IMR-90 (cell line): ENCODE measurements around the gene EPS15. TPM values are rescaled to one million over a fixed set of nuclear protein-coding genes. Genes with fewer than 3 reads are reported as not detected.
A peak's percentile ranks its signal among the peaks of the same experiment; 100 is the strongest.

ENCODE experiments used
- ATAC-seq: fragments of 200-7000 bp; cut with Tn5 transposase; 2 replicates; pipeline ENCODE4 v1.9.1; 2020; ENCODE audit warnings: low read depth, mild to moderate bottlenecking, moderate library complexity
- BruUV-seq: library from RNA; stranded (reverse); fragments of 400-500 nt; replicated peaks from 2 replicates; lab custom pipeline; 2021; lab: Mats Ljungman, UMichigan
- CTCF ChIA-PET: fragments of 300-600 bp; formaldehyde crosslinking; extraction: SDS; loops from one replicate; lab custom pipeline; 2021; ENCODE audit warnings: antibody characterized with exemption; lab: Yijun Ruan, JAX
- POLR2A ChIA-PET: fragments of 300-600 bp; sonication (Branson Sonifier 250); formaldehyde crosslinking; loops from one replicate; lab custom pipeline; 2022; ENCODE audit warnings: antibody characterized with exemption; ENCODE audit not compliant: unreplicated experiment; lab: Charles Lee
- DNase-seq: peaks from one replicate; pipeline ENCODE4 v3.0.0; 2013
- H2AFZ ChIP-seq: replicated peaks from 2 replicates; pipeline ENCODE3; 2013; ENCODE audit warnings: low read length, mild to moderate bottlenecking; ENCODE audit not compliant: poor library complexity
- H2AK5ac ChIP-seq: 2 replicates; pipeline ENCODE4 v1.6.1; 2013; ENCODE audit warnings: low read depth, low read length, inconsistent platforms
- H2AK9ac ChIP-seq: replicated peaks from 2 replicates; pipeline ENCODE3; 2013; ENCODE audit warnings: mild to moderate bottlenecking, low read depth, low read length, moderate library complexity; ENCODE audit not compliant: poor library complexity
- H2BK120ac ChIP-seq: 2 replicates; pipeline ENCODE4 v1.6.1; 2013; ENCODE audit warnings: low read depth, low read length, inconsistent platforms
- H2BK15ac ChIP-seq: 3 replicates; pipeline ENCODE4 v1.6.1; 2013; ENCODE audit warnings: low read depth, low read length, inconsistent platforms
- H2BK20ac ChIP-seq: 2 replicates; pipeline ENCODE4 v1.6.1; 2013; ENCODE audit warnings: low read depth, mild to moderate bottlenecking, inconsistent platforms, low read length, moderate library complexity
- H2BK5ac ChIP-seq: 2 replicates; pipeline ENCODE4 v1.6.1; 2013; ENCODE audit warnings: mild to moderate bottlenecking, low read depth, low read length, inconsistent platforms; ENCODE audit not compliant: poor library complexity, severe bottlenecking
- H3K14ac ChIP-seq: replicated peaks from 2 replicates; pipeline ENCODE4 v1.6.1; 2013; ENCODE audit warnings: low read depth, low read length, inconsistent platforms
- H3K18ac ChIP-seq: 2 replicates; pipeline ENCODE4 v1.6.1; 2013; ENCODE audit warnings: low read depth, low read length, control low read depth
- H3K23ac ChIP-seq: 2 replicates; pipeline ENCODE4 v1.6.1; 2013; ENCODE audit warnings: low read depth, low read length, inconsistent platforms
- H3K27ac ChIP-seq: 2 replicates; pipeline ENCODE4 v1.5.1; 2013; ENCODE audit warnings: mild to moderate bottlenecking, control low read depth, low read length; ENCODE audit not compliant: insufficient read depth
- H3K27me3 ChIP-seq: 2 replicates; pipeline ENCODE4 v1.6.1; 2013; ENCODE audit warnings: low read length; ENCODE audit not compliant: control insufficient read depth, insufficient read depth
- H3K36me3 ChIP-seq: 2 replicates; pipeline ENCODE4 v1.6.1; 2013; ENCODE audit warnings: low read length, mixed read lengths; ENCODE audit not compliant: control insufficient read depth, insufficient read depth
- H3K4ac ChIP-seq: 2 replicates; pipeline ENCODE4 v1.6.1; 2013; ENCODE audit warnings: low read depth, low read length, inconsistent platforms
- H3K4me1 ChIP-seq: 2 replicates; pipeline ENCODE4 v1.6.1; 2013; ENCODE audit warnings: low read length, mixed read lengths; ENCODE audit not compliant: control insufficient read depth, insufficient read depth
- H3K4me2 ChIP-seq: 2 replicates; pipeline ENCODE4 v1.6.1; 2013; ENCODE audit warnings: low read depth, mild to moderate bottlenecking, control low read depth, low read length, moderate library complexity
- H3K4me3 ChIP-seq: 2 replicates; pipeline ENCODE4 v1.5.1; 2013; ENCODE audit warnings: low read depth, mild to moderate bottlenecking, control low read depth, low read length, moderate library complexity; ENCODE audit not compliant: insufficient read depth
- H3K56ac ChIP-seq: 2 replicates; pipeline ENCODE4 v1.6.1; 2013; ENCODE audit warnings: low read length, inconsistent platforms; ENCODE audit not compliant: insufficient read depth; ENCODE audit errors: extremely low read depth
- H3K79me1 ChIP-seq, 2 experiments: 2 replicates each; pipeline ENCODE4 v1.6.1; 2013; ENCODE audit warnings: low read length in 2 of 2, inconsistent platforms in 1 of 2, low read depth in 1 of 2
- H3K9ac ChIP-seq: 2 replicates; pipeline ENCODE4 v1.6.1; 2013; ENCODE audit warnings: low read depth, low read length, control low read depth
- H3K9me1 ChIP-seq: 2 replicates; pipeline ENCODE4 v1.6.1; 2013; ENCODE audit warnings: low read length, inconsistent platforms; ENCODE audit not compliant: insufficient read depth
- H3K9me3 ChIP-seq: 2 replicates; pipeline ENCODE4 v1.6.1; 2013; ENCODE audit warnings: low read length; ENCODE audit not compliant: control insufficient read depth, insufficient read depth
- H4K20me1 ChIP-seq: 2 replicates; pipeline ENCODE4 v1.6.1; 2013; ENCODE audit warnings: low read length, inconsistent platforms; ENCODE audit not compliant: insufficient read depth
- H4K5ac ChIP-seq: 2 replicates; pipeline ENCODE4 v1.6.1; 2013; ENCODE audit warnings: mild to moderate bottlenecking, low read depth, low read length, control low read depth
- H4K8ac ChIP-seq, 2 experiments: 2 replicates each; pipeline ENCODE4 v1.6.1; 2013; ENCODE audit warnings: low read depth in 2 of 2, low read length in 2 of 2, control low read depth in 1 of 2, inconsistent platforms in 1 of 2
- H4K91ac ChIP-seq: 2 replicates; pipeline ENCODE4 v1.6.1; 2013; ENCODE audit warnings: low read depth, low read length, inconsistent platforms; ENCODE audit not compliant: insufficient read depth
- CEBPB ChIP-seq: IDR thresholded peaks from 2 replicates; pipeline ENCODE4 v1.6.1; 2012; ENCODE audit warnings: low read depth, low read length, improper control_type of control experiment
- CHD1 ChIP-seq: IDR thresholded peaks from 2 replicates; pipeline ENCODE4 v1.6.1; 2012; ENCODE audit warnings: low read depth, low read length, improper control_type of control experiment
- ELK1 ChIP-seq: fragments of 150-350 bp; IDR thresholded peaks from 2 replicates; pipeline ENCODE4 v1.6.1; 2016; ENCODE audit warnings: low read depth, mild to moderate bottlenecking, low read length, moderate library complexity, borderline replicate concordance
- FOS ChIP-seq: fragments of 150-350 bp; IDR thresholded peaks from 2 replicates; pipeline ENCODE4 v1.6.1; 2016; ENCODE audit warnings: low read depth, low read length
- MAFK ChIP-seq: IDR thresholded peaks from 2 replicates; pipeline ENCODE4 v1.6.1; 2012; ENCODE audit warnings: low read depth, low read length, improper control_type of control experiment
- MAZ ChIP-seq: IDR thresholded peaks from 2 replicates; pipeline ENCODE4 v1.6.1; 2012; ENCODE audit warnings: low read depth, mild to moderate bottlenecking, low read length, improper control_type of control experiment, moderate library complexity, borderline replicate concordance
- MXI1 ChIP-seq: IDR thresholded peaks from 2 replicates; pipeline ENCODE4 v1.6.1; 2012; ENCODE audit warnings: low read depth, mild to moderate bottlenecking, low read length, moderate library complexity, borderline replicate concordance
- NFE2L2 ChIP-seq: fragments of 150-350 bp; IDR thresholded peaks from 2 replicates; pipeline ENCODE4 v1.6.1; 2016; ENCODE audit warnings: low read depth, mild to moderate bottlenecking, low read length
- RAD21 ChIP-seq: IDR thresholded peaks from 2 replicates; pipeline ENCODE4 v1.6.1; 2012; ENCODE audit warnings: low read length, improper control_type of control experiment
- RCOR1 ChIP-seq: IDR thresholded peaks from 2 replicates; pipeline ENCODE4 v1.6.1; 2012; ENCODE audit warnings: mild to moderate bottlenecking, low read length, improper control_type of control experiment; ENCODE audit not compliant: insufficient replicate concordance
- RFX5 ChIP-seq: IDR thresholded peaks from 2 replicates; pipeline ENCODE4 v1.8.0; 2012; ENCODE audit warnings: low read depth, mild to moderate bottlenecking, low read length, moderate library complexity
- SMC3 ChIP-seq: fragments of 150-350 bp; IDR thresholded peaks from 2 replicates; pipeline ENCODE4 v1.6.1; 2016; ENCODE audit warnings: low read depth, mild to moderate bottlenecking, antibody characterized with exemption, low read length, moderate library complexity
- USF2 ChIP-seq: fragments of 150-350 bp; IDR thresholded peaks from 2 replicates; pipeline ENCODE4 v1.6.1; 2017; ENCODE audit warnings: mild to moderate bottlenecking, antibody characterized with exemption, low read length, low read depth
- WGBS, 2 experiments: methylation state at CpG; one replicate each; pipeline versions ENCODE4 v1.1.5 to v1.1.7; 2013; ENCODE audit warnings: missing lambda C conversion rate in 2 of 2; ENCODE audit not compliant: insufficient read length in 1 of 2; ENCODE audit errors: extremely low coverage in 2 of 2; 5-methylcytosine and 5-hydroxymethylcytosine counted together
- dilution Hi-C: fragments of 300-500 bp; cut with HindIII; formaldehyde crosslinking; loops from one replicate; pipeline ENCODE4 v1.14.3; 2018; ENCODE audit warnings: low sequenced_read_pairs; ENCODE audit not compliant: unreplicated experiment
- in situ Hi-C: fragments of 300-500 bp; cut with MboI; formaldehyde crosslinking; loops from 3 replicates; pipeline ENCODE4 v1.14.3; 2019; ENCODE audit warnings: low sequenced_read_pairs, inconsistent platforms, mixed read lengths
- intact Hi-C: fragments of 100-400 bp; cut with micrococcal nuclease; formaldehyde crosslinking; loops from 2 replicates; pipeline ENCODE4 v1.10.0; 2022
- polyA plus RNA-seq, 3 experiments: library from polyadenylated mRNA; depleted of rRNA; stranded (reverse); fragments of >200 nt; gene quantifications; 2 replicates each; pipeline ENCODE4 v1.2.3, GENCODE V29; 2012; ENCODE audit warnings: low replicate concordance in 1 of 3
- total RNA-seq: library from RNA; depleted of rRNA; stranded (reverse); fragments of >200 nt; gene quantifications from 2 replicates; pipeline ENCODE4 v1.2.3, GENCODE V29; 2012

The EPS15 gene
- total and polyA plus RNA-seq, 2 of the 4 experiments (the other 2 are of a cell fraction): 17.6 to 38.0 TPM

- no peak for TF ChIP-seq MAZ
- TF ChIP-seq MAFK: no peak
Measured at GRCh38 chr1:51329443-51330325, 189.4 kb downstream of the EPS15 start (continued).

- no peak overlapping the region for H4K5ac ChIP-seq
- CTCF ChIA-PET: interaction anchor here (0.6 kb wide), 1 partner anchor 82 kb away, joined by 4 read pairs; no protein-coding TSS in a partner anchor
- POLR2A ChIA-PET: no interaction called here
- no peaks in the 10 kb centered on the region for H4K20me1 ChIP-seq
- peaks cover 4% of the 10 kb centered on the region for H3K9me1 ChIP-seq
- 0 out of 2 replicates have a peak overlapping the region, but pooled peaks have one; percentile 16 for H2AK5ac ChIP-seq
- H4K8ac ChIP-seq: no peak overlapping the region
- 90% methylated on average over 2 of the region's 4 CpGs; no CpG with 5 or more reads in 1 of the 2 experiments for WGBS, 2 experiments
- intact Hi-C loops: no loop called here
- no peak overlapping the region for H3K4me3 ChIP-seq
- 0 out of 2 replicates have a peak, but pooled peaks cover 3% of the 10 kb centered on the region for H3K27me3 ChIP-seq
- no peak for ATAC-seq
- in situ Hi-C loops: no loop called here
- H3K4me1 ChIP-seq: peaks cover 12% of the 10 kb centered on the region
- no peak overlapping the region for H3K4me2 ChIP-seq
- H3K56ac ChIP-seq: no peak overlapping the region
- H2BK15ac ChIP-seq: no peak overlapping the region
- H2BK20ac ChIP-seq: 0 out of 2 replicates have a peak overlapping the region, but pooled peaks have one; percentile 5
- no peak overlapping the region for H4K91ac ChIP-seq
- H3K79me1 ChIP-seq: no peaks in the 10 kb centered on the region
- DNase-seq: no peak
- H2AK9ac ChIP-seq: no peak overlapping the region
- H2BK120ac ChIP-seq: no peak overlapping the region
- no peak overlapping the region for H3K18ac ChIP-seq
- H3K36me3 ChIP-seq: no peaks in the 10 kb centered on the region
- no TSS peak for BruUV-seq
- H3K23ac ChIP-seq: no peak overlapping the region
- H3K14ac ChIP-seq: no peak overlapping the region
- H3K27ac ChIP-seq: no peak overlapping the region
- no peak overlapping the region for H2BK5ac ChIP-seq
- no peak overlapping the region for H3K9ac ChIP-seq
- H2AFZ ChIP-seq: peak overlapping the region; percentile 2
- dilution Hi-C loops: no loop called here
- peak overlapping the region; percentile 11; the same call in 1 of the 2 replicates for H3K4ac ChIP-seq
- H3K9me3 ChIP-seq: no peaks in the 10 kb centered on the region
- TF ChIP-seq MAZ (no peak), CEBPB (no peak), MXI1 (no peak), USF2 (no peak), ELK1 (no peak), SMC3 (no peak), FOS (no peak), RCOR1 (no peak), MAFK (no peak), NFE2L2 (no peak), RAD21 (no peak), CHD1 (no peak), RFX5 (no peak)
Measured at GRCh38 chr1:51328926-51329325, 190.1 kb downstream of the EPS15 start.
